ENCODE results near the gene EMC7. TPM values are rescaled to one million over a fixed set of nuclear protein-coding genes. Genes with fewer than 3 reads are reported as not detected.

Gene EMC7
- total and polyA plus RNA-seq, 2 of the 13 experiments (the other 11 are each of a cell fraction or from before 2014, with no cell fraction given) = 46.8 to 113 TPM

GRCh38 chr15:34101366-34102174, at the start of gene EMC7, which contains the start of gene PGBD4 (continued):
- TF ChIP-seq CBX5 (CRISPR knock-in tag; IDR thresholded peaks at IDR 0.05; ENCODE audit: borderline replicate concordance) (no peak), ZNF335 (CRISPR knock-in tag; IDR thresholded peaks at IDR 0.05) (no peak), ZNF34 (CRISPR knock-in tag; IDR thresholded peaks at IDR 0.05; ENCODE audit: borderline replicate concordance) (no peak), HES4 (CRISPR knock-in tag; IDR thresholded peaks at IDR 0.05; ENCODE audit: borderline replicate concordance) (peak; percentile 6; the same call in 1 of the 2 replicates), SKIL (CRISPR knock-in tag; IDR thresholded peaks at IDR 0.05; ENCODE audit: borderline replicate concordance) (no peak), CEBPB (IDR thresholded peaks at IDR 0.05; ENCODE audit: borderline replicate concordance, low read depth, low read length) (peak; percentile 16; the same call in 1 of the 2 replicates), ZBTB25 (CRISPR knock-in tag; IDR thresholded peaks at IDR 0.05) (peak; percentile 76; the same call in 1 of the 2 replicates), SMAD1 (CRISPR knock-in tag; IDR thresholded peaks at IDR 0.05; ENCODE audit: borderline replicate concordance, low read depth) (peak; percentile 93; the same call in 1 of the 2 replicates), TFAP4 (IDR thresholded peaks at IDR 0.05; ENCODE audit: borderline replicate concordance, low read depth) (peak; percentile 53; the same call in 1 of the 2 replicates), FOXC1 (CRISPR knock-in tag; IDR thresholded peaks at IDR 0.05; ENCODE audit: borderline replicate concordance) (no peak; the same call in 1 of the 2 replicates), ZNF709 (CRISPR knock-in tag; IDR thresholded peaks at IDR 0.05) (no peak), RFXAP (CRISPR knock-in tag; IDR thresholded peaks at IDR 0.05; ENCODE audit: borderline replicate concordance) (no peak), ZNF704 (CRISPR knock-in tag; IDR thresholded peaks at IDR 0.05; ENCODE audit: borderline replicate concordance) (peak; percentile 47; the same call in 1 of the 2 replicates), ZNF33A (CRISPR knock-in tag; IDR thresholded peaks at IDR 0.05; ENCODE audit: borderline replicate concordance) (no peak), ZNF468 (CRISPR knock-in tag; IDR thresholded peaks at IDR 0.05) (no peak), ETV6 (CRISPR knock-in tag; conservative IDR thresholded peaks at IDR 0.05) (peak; percentile 82), ZFP36L2 (CRISPR knock-in tag; IDR thresholded peaks at IDR 0.05) (no peak), ZNF761 (CRISPR knock-in tag; conservative IDR thresholded peaks at IDR 0.05) (peak; percentile 76; the same call in 1 of the 2 replicates), BCL6 (CRISPR knock-in tag; IDR thresholded peaks at IDR 0.05) (no peak), ZNF737 (CRISPR knock-in tag; IDR thresholded peaks at IDR 0.05; ENCODE audit: borderline replicate concordance) (no peak), HDAC1 (CRISPR knock-in tag; IDR thresholded peaks at IDR 0.05) (peak; percentile 95; the same call in 1 of the 2 replicates), ZNF333 (CRISPR knock-in tag; IDR thresholded peaks at IDR 0.05; ENCODE audit: borderline replicate concordance) (no peak), SIN3A (IDR thresholded peaks at IDR 0.05; ENCODE audit: borderline replicate concordance, low read depth, low read length) (peak; percentile 88; the same call in 1 of the 2 replicates), FOXK2 (IDR thresholded peaks at IDR 0.05) (peak; percentile 61; the same call in 1 of the 2 replicates), MAF1 (CRISPR knock-in tag; IDR thresholded peaks at IDR 0.05; ENCODE audit: borderline replicate concordance) (0 out of 2 replicates have a peak, but pooled peaks have one; percentile 46)

Data from HepG2 (cell line).